Body of pancreas (tissue), 4 donors: ENCODE measurements around the gene PTER.

ENCODE experiments used
- CTCF ChIP-seq, 7 experiments: fragments of 450-650 bp in 4 of 7; fragments of 200-600 bp in 3 of 7; sonication (generic) in 3 of 7; IDR thresholded peaks; one replicate each; pipeline ENCODE4 v1.5.1; 2016 to 2019; ENCODE audit warnings: antibody characterized with exemption in 7 of 7
- POLR2A ChIP-seq, 3 donors: fragments of 450-650 bp; IDR thresholded peaks; one replicate each; pipeline ENCODE4 v1.6.1; 2016; ENCODE audit warnings: antibody characterized with exemption in 3 of 3, mild to moderate bottlenecking in 2 of 3

DNA sequence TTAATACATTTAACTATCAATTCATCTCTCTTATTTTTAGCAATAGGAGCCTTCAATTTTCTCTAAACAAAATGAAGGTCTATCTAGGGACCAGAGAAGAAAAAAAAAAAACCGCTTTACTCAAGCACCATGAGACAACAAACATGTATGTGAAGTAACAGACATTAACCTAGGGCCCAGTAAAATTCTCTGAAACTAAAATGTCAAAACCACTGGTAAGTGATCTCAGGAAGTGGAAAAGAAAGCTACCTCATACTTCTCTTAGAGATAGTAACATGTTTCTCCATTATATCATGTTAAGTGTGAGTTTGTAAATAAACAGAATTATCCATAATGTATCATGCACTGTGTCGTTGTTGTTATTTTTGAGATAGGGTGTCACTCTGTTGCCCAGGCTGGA is 35.4 kb upstream of the PTER start:
- TF ChIP-seq CTCF (IDR thresholded peaks at IDR 0.05): no peak
- TF ChIP-seq POLR2A (IDR thresholded peaks at IDR 0.05): no peak
